ENCODE data around the gene TNFRSF14.

DNA sequence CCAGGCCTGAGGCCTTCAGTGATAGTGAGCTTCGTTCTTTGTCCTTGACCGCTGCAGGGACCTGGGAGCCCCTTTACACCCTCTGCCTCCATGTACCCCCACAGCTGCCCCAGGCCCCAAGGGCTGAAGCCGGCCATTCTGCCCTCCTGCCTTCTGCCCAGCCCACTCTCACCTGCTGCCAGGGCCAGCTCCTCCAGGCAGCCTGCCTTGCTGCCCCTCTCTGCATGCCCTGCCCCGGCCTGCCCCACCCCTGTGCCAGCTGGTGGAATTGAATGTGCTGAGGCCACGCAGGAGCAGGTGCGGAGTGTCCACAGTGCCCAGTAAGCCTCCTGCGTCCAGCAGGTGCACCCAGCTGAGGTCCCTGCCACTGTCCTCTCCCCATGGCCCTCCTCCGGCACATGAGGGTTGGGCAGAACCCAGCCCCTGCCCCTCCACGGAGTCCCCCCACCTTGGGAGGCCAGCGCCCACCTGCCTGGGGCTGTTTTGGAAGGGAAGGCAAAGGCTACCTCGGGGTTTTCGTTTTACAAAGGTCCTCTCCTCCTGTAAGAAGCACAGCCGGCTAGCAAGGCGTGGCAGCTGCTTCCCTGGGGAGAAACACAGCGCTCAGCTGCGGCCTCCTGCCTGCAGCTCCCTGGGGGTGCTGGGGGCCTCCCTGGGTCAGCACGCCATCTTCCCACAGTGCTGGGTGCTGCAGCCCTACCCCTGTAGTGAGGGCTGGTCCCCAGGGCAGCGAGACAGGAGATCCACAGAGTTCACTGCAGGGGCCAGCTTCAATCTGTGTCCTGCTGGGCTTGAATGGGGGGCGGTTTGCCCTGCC is 55.7 kb downstream of the TNFRSF14 start:
- TF ChIP-seq, protein P1, sequence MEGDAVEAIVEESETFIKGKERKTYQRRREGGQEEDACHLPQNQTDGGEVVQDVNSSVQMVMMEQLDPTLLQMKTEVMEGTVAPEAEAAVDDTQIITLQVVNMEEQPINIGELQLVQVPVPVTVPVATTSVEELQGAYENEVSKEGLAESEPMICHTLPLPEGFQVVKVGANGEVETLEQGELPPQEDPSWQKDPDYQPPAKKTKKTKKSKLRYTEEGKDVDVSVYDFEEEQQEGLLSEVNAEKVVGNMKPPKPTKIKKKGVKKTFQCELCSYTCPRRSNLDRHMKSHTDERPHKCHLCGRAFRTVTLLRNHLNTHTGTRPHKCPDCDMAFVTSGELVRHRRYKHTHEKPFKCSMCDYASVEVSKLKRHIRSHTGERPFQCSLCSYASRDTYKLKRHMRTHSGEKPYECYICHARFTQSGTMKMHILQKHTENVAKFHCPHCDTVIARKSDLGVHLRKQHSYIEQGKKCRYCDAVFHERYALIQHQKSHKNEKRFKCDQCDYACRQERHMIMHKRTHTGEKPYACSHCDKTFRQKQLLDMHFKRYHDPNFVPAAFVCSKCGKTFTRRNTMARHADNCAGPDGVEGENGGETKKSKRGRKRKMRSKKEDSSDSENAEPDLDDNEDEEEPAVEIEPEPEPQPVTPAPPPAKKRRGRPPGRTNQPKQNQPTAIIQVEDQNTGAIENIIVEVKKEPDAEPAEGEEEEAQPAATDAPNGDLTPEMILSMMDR (IDR thresholded peaks at IDR 0.05), result no peak
- TF ChIP-seq EP300 (IDR thresholded peaks at IDR 0.05), result no peak
